LNCaP clone FGC (cell line): ENCODE data around the gene FIBCD1.

Experiments
- DNase-seq: peaks from one replicate; pipeline ENCODE4 v3.0.0-alpha.2; 2011; ENCODE audit warnings: low read depth
- H3K4me3 ChIP-seq: 2 replicates; pipeline ENCODE4 v1.5.1; 2011; ENCODE audit warnings: mild to moderate bottlenecking, low read depth, low read length, control low read depth
- TF ChIP-seq, protein P1 (sequence below): IDR thresholded peaks from 2 replicates; pipeline ENCODE4 v1.5.1; 2012; ENCODE audit warnings: mild to moderate bottlenecking; ENCODE audit not compliant: control insufficient read depth, insufficient read depth; ENCODE audit errors: extremely low read depth

FIBCD1 gene

DNA sequence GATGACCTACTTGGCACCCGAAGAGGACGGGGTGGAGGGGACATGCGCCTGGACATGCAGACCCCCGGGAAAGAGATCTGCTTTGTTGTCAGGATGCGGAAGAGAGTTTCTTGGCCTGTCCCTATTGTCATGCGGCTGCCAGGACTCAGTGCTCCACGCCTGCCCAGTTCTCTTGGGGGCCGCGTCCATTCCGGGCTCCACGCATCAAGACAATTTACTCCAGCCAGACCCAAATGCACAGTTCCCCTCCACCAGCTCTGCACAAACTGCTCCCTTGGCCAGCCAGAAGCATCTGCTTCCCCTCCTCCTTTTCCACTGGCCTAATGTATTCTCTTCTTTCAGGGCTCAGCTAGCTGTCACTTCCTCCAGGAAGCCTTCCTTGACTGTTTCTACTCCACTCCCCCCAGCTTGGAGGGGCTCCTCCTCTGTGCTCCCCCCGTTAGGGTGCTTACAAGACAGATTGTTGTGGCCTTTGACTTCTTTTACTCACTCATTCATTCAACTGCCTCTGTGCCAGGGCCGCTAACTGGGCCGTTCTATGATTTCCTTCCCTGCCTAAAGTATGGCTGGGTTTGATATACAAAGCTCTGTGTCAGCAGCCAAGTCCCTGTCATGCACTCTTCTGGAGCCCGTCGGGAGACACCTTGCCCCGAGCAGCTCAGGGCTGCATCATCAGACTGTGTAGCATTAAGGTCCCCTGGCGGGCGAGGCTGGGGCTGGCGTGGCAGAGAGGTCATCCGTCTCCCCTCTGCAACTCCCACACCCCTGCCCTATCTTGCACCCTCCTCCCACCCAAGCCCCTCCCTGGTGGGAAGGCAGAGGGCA, 6.6 kb downstream of the FIBCD1 start:
- TF ChIP-seq, protein P1, sequence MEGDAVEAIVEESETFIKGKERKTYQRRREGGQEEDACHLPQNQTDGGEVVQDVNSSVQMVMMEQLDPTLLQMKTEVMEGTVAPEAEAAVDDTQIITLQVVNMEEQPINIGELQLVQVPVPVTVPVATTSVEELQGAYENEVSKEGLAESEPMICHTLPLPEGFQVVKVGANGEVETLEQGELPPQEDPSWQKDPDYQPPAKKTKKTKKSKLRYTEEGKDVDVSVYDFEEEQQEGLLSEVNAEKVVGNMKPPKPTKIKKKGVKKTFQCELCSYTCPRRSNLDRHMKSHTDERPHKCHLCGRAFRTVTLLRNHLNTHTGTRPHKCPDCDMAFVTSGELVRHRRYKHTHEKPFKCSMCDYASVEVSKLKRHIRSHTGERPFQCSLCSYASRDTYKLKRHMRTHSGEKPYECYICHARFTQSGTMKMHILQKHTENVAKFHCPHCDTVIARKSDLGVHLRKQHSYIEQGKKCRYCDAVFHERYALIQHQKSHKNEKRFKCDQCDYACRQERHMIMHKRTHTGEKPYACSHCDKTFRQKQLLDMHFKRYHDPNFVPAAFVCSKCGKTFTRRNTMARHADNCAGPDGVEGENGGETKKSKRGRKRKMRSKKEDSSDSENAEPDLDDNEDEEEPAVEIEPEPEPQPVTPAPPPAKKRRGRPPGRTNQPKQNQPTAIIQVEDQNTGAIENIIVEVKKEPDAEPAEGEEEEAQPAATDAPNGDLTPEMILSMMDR: no peak
- no peak overlapping the region for H3K4me3 ChIP-seq
- no peak for DNase-seq

DNA sequence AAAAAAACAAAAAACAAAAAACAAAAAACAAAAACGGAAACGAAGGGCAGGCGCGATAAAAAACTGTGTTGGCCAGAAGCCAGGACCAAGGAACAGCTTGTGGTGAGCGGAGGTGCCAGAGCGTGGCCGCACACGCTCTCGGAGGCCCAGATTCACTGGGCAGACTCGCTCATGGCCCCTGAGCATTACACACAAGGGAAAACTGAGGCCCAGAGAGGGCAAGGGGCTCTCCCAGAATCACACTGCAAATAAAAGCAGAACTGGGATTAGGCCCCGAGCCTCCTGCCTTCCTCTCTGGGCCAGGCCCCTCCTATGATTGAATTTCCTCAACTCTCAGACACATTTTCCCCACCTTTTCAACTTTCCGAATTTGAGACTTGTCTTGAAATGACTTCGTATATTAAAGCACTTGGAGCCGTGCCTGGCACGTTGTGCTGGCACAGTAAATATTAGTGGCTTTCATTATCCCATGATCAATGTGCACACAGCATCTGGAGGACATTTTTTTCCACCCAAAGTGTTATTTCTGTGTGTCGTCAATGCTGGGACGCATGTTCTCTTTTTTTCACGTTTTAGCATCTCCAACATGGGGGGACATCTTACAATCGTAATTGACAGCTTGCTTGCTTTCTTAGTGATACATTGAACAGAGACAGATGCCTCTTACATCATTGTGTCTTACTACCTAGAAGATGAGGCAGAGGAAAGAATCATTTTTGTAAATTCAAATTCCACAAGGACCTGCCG, 7.4 kb downstream of the FIBCD1 start:
- DNase-seq: no peak
- H3K4me3 ChIP-seq: no peak overlapping the region
- TF ChIP-seq, protein P1: no peak

DNA sequence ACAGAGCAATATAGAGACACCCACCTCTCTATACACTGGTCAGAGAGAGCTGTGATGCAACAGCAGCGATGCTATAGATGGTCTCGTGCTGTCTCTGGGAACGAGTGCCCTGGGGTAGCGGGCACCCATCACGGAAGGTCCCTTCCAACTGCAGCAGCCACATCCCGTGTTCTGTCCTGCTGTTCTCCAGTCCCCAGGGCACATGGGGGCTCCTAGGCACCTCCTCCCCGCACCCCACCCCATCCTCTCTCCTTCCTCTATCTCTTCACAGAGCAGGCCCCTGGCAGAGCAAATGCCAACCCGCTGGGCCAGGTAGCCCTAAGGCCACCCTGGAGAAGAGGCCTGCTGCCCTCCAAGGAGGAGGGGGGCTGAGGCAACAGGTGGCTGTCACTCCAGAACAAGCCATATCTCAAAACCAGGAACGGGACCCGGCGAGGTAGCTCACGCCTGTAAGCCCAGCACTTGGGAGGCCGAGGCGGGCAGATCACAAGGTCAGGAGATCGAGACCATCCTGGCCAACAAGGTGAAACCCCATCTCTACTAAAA, 8.2 kb downstream of the FIBCD1 start:
- TF ChIP-seq, protein P1: no peak
- no peak for DNase-seq
- no peak overlapping the region for H3K4me3 ChIP-seq

DNA sequence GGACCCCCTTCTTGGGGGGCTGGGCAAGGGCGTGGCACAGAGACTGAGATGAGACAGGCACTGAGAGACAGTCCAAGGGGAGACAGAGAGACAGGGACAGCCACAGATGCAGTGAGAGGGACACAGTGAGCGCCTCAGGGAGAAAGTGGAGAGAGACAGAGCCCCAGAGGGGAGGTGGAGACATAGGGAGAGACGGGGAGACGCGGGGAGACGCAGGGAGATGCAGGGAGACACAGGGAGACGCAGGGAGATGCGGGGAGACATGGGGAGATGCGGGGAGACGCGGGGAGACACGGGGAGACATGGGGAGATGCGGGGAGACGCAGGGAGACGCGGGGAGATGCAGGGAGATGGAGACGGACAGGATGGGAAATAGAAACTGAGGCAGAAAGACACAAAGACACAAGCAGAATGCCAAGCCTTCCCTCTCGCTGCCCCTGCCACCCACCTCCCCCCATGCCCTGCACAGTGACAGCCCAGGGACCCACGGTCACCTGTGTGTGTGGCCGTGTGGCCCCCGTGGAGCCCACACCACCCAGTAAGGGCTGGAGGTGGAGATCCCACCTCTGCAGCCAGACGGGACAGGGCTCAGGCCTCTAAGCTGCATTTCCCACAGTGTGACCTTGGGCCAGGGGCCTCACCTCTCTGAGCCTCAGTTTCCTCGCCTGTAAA, 8.8 kb downstream of the FIBCD1 start:
- no peak overlapping the region for H3K4me3 ChIP-seq
- TF ChIP-seq, protein P1: no peak

DNA sequence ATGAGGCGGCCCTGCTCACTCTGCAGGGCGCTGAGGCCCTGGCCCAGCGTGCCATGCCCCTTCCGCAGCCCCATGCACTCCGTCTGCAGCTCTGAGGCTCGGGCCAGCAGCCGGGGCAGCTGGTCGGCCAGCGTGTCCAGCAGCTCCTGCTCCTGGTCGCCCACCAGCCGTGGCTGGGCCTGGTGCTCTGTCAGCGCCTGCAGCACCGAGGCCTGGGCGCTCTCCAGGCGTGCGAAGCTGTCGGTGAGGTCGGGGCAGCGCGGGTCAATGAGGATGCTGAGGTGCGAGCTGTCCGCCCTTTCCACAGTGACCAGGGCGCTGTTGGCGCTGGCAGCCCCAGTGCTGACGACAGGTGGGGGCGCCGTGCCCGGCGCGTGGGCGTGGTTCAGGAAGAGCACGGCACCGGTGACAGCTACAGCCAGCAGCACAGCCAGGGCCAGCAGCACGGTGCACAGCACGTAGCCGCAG, 9.4 kb downstream of the FIBCD1 start:
- no peak overlapping the region for H3K4me3 ChIP-seq
- no peak for DNase-seq
- TF ChIP-seq, protein P1: no peak

More for the DNA sequence above, 8.8 kb downstream of the FIBCD1 start:
- no peak for DNase-seq

DNA sequence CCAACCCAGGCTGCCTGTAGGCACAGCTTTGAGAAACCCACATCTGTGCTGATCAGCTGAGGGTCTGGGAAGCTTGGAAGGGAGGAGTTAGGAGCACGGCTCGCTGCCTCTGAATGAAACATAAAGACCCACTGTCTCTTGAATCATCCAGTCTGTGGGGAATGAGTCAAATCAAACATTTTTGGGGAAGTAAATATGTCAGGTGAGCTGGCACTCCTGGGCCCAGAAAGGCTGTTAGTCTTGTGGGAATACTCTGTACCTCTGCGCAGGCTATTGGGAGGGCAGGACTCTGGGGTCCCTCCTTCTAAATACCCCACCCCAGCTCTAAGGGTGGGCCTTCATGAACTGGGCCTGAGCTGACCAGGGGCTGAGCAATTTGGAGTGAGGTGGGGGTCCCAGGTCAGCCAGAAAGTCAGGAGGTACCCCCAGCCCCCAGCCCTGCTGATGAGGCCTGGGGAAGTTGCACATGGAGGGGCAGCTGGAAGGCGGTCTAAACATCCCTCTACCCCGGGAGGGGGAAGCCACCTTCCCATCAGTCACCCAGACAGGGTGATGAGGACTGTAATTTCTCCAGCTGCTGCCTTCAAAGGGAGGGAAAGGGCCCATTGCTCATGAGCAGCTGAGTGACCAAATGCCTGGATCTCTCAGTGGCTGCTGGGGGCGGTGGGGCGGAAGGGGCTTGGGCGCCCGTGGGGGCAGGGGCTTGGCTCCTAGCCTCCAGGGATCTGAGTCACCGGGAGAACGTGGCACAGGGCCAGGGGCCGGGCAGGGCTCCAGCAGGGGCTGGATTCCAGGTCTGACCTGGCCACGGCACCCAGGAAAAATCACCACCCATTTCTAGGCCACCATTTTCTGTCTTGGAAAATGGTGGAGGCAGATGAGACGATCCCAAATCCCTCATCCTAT, 10.8 kb downstream of the FIBCD1 start:
- TF ChIP-seq, protein P1: no peak
- no peak overlapping the region for H3K4me3 ChIP-seq
- DNase-seq: no peak
